T-cell (primary cell): ENCODE data around the gene PRX. TPM values are rescaled to one million over a fixed set of nuclear protein-coding genes. Genes with fewer than 3 reads are reported as not detected.
"Not testable (repeated sequence)": the region's sequence is repeated elsewhere in the genome, so short reads cannot be mapped to it uniquely, and the experiment has no call there.

Source experiments
- ATAC-seq, 4 experiments: fragments of 200-7000 bp in 3 of 4; fragments of 150-1000 bp in 1 of 4; cut with Tn5 transposase; replicated peaks in 1 of 4; 1 replicate in 3 of 4; 2 replicates in 1 of 4; pipeline ENCODE4 v1.10.0; 2021; ENCODE audit warnings: moderate library complexity in 3 of 4, mild to moderate bottlenecking in 2 of 4, moderate number of reproducible peaks in 1 of 4
- CTCF ChIA-PET, 2 donors: fragments of 300-600 bp; sonication (Branson Sonifier 250); formaldehyde crosslinking; loops; one replicate each; lab custom pipeline; 2022; ENCODE audit warnings: antibody characterized with exemption in 2 of 2; lab: Charles Lee
- POLR2A ChIA-PET, 2 donors: fragments of 300-600 bp; sonication (Branson Sonifier 250); formaldehyde crosslinking; loops; one replicate each; lab custom pipeline; 2022; ENCODE audit warnings: antibody characterized with exemption in 2 of 2; lab: Charles Lee
- DNase-seq, 35 experiments: peaks; one replicate each; pipeline versions ENCODE4 v3.0.0 to v3.0.0-alpha.2; 2013 to 2023
- H3K27ac ChIP-seq: one replicate; pipeline ENCODE4 v1.5.1; 2013; ENCODE audit warnings: low read length
- H3K27me3 ChIP-seq, 2 experiments: replicated peaks in 1 of 2; 1 replicate in 1 of 2; 2 replicates in 1 of 2; pipeline versions ENCODE4 v1.6.1 to v1.7.0; 2013; ENCODE audit warnings: low read length in 1 of 2, mixed read lengths in 1 of 2; ENCODE audit not compliant: control insufficient read depth in 2 of 2, insufficient read depth in 2 of 2; ENCODE audit errors: extremely low read depth in 1 of 2
- H3K36me3 ChIP-seq, 2 donors: 1 replicate in 1 of 2; 2 replicates in 1 of 2; pipeline versions ENCODE4 v1.6.1 to v1.7.0; 2013; ENCODE audit warnings: low read length in 1 of 2; ENCODE audit not compliant: control insufficient read depth in 2 of 2, insufficient read depth in 1 of 2; ENCODE audit errors: extremely low read depth in 1 of 2
- H3K4me1 ChIP-seq, 2 experiments: 1 replicate in 1 of 2; 2 replicates in 1 of 2; pipeline versions ENCODE4 v1.6.1 to v1.7.0; 2013; ENCODE audit warnings: low read length in 2 of 2, mixed read lengths in 1 of 2; ENCODE audit not compliant: insufficient read depth in 2 of 2, control insufficient read depth in 1 of 2; ENCODE audit errors: extremely low read depth in 1 of 2
- H3K4me3 ChIP-seq, 2 donors: 1 replicate in 1 of 2; 2 replicates in 1 of 2; pipeline versions ENCODE4 v1.5.1 to v1.7.0; 2013; ENCODE audit warnings: mild to moderate bottlenecking in 2 of 2, low read length in 1 of 2, moderate library complexity in 1 of 2; ENCODE audit not compliant: control insufficient read depth in 1 of 2; ENCODE audit errors: extremely low read depth in 1 of 2
- H3K9me3 ChIP-seq: 2 replicates; pipeline ENCODE4 v1.7.0; 2013
- H3K27ac Mint-ChIP-seq, 2 donors: one replicate each; pipeline ENCODE4 v1.8.0; 2020 to 2021; ENCODE audit warnings: mild to moderate bottlenecking in 2 of 2, mixed read lengths in 2 of 2
- H3K27me3 Mint-ChIP-seq, 2 donors: one replicate each; pipeline ENCODE4 v1.8.0; 2021 to 2022; ENCODE audit warnings: mixed read lengths in 2 of 2
- H3K36me3 Mint-ChIP-seq: one replicate; pipeline ENCODE4 v1.8.0; 2021; ENCODE audit warnings: mixed read lengths
- H3K4me1 Mint-ChIP-seq, 3 donors: one replicate each; pipeline ENCODE4 v1.8.0; 2020 to 2022; ENCODE audit warnings: mixed read lengths in 3 of 3, mild to moderate bottlenecking in 1 of 3
- H3K4me3 Mint-ChIP-seq, 3 donors: one replicate each; pipeline ENCODE4 v1.8.0; 2020 to 2022; ENCODE audit warnings: mild to moderate bottlenecking in 3 of 3, mixed read lengths in 3 of 3, moderate library complexity in 3 of 3
- H3K9me3 Mint-ChIP-seq, 3 donors: one replicate each; pipeline ENCODE4 v1.8.0; 2020 to 2022; ENCODE audit warnings: mixed read lengths in 3 of 3
- WGBS: methylation state at CpG from one replicate; pipeline ENCODE4 v1.1.5; 2013; ENCODE audit warnings: missing lambda C conversion rate; ENCODE audit not compliant: insufficient coverage; 5-methylcytosine and 5-hydroxymethylcytosine counted together
- total RNA-seq, 35 experiments: library from RNA in 6 of 35; stranded (reverse) in 6 of 35; fragments of 120-200 nt in 1 of 35; gene quantifications; one replicate each; pipeline versions ENCODE4 v1.2.1 to v1.2.4 and lab custom pipeline; 2013 to 2026

Gene PRX
- total RNA-seq, 5 donors from 2014 or later (not counting 1 experiment from before 2014, with no cell fraction given): 2.0 to 4.4 (median 2.8) TPM

DNA sequence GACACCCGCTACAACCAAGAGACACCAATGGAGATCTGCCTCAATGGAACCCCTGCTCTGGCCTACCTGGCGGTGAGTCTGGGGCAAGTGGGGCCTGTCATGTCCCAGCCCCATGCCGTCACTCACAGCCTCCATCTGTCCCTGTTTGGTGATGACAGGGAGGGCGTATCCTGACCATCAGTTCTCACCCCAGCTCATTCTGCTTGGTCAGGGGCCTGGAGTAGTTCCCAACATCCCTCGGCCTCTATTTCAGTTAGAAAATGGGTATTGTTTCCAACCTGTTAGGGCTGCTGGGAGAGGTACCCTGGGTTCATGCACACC is 41.4 kb downstream of the PRX start:
- ChIA-PET POLR2A (no interaction called here), CTCF (interaction anchor here in 1 of 2 donors (0.5 kb wide), 1 partner anchor 1307 kb away, joined by 7 read pairs; no protein-coding TSS in a partner anchor)
- Histone ChIP-seq H3K4me1 (peaks cover 0 to 8% of the 10 kb centered on the region in 2 experiments), H3K4me3 (no peak overlapping the region), H3K36me3 (peaks cover 20 to 48% of the 10 kb centered on the region in 2 donors), H3K9me3 (no peaks in the 10 kb centered on the region), H3K27me3 (no peaks in the 10 kb centered on the region), H3K27ac (no peak overlapping the region)
- Mint-ChIP-seq H3K9me3 (no peaks in the 10 kb centered on the region), H3K36me3 (peaks cover 41% of the 10 kb centered on the region), H3K27me3 (no peaks in the 10 kb centered on the region), H3K27ac (no peak overlapping the region), H3K4me3 (no peak overlapping the region), H3K4me1 (peaks cover 5 to 10% (median 9%) of the 10 kb centered on the region in 3 donors)
- no peak for DNase-seq
- WGBS: 100% methylated on average over 3 of the region's 5 CpGs
- ATAC-seq: no peak

DNA sequence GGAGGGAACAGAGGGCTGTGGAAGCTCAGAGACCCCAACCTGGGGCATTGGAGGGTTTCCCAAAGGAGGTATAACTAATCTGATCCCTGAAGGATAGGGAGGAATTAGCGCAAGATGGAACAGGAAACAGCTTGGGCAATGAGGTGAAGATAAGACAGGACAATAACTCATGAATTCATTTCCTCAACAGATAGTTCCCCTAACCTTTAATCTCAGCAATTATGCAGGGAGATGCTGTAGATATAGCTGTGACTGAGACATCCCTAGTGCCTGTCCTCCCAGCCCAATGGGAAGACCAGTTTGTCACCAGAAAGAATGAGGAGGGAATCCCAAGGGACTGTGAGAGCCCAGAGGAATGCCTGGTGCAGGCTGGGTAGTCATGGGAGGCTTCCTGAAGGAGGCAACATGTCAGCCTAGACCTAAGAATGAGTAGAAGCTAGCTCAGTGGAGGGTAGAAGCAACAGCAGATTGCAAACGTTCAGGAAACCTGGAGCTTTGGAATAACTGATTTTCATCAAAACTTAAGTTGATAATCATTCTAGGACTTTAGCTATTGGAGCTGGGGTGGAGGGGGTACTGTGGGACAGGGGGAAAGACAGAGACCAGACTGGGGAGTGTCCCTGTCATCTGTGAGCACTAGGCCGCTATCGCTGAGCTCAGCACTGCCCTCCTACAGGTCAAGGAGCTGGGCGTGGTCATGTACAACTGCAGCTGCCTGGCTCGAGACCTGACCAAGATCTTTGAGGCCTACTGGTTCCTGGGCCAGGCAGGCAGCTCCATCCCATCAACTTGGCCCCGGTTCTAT is 42.0 kb downstream of the PRX start:
- Histone ChIP-seq H3K27ac (no peak overlapping the region), H3K4me3 (no peak overlapping the region), H3K9me3 (no peaks in the 10 kb centered on the region), H3K36me3 (peaks cover 16 to 53% of the 10 kb centered on the region in 2 donors), H3K4me1 (peaks cover 0 to 8% of the 10 kb centered on the region in 2 experiments), H3K27me3 (no peaks in the 10 kb centered on the region)
- POLR2A ChIA-PET: no interaction called here
- Mint-ChIP-seq H3K9me3 (no peaks in the 10 kb centered on the region), H3K4me1 (peaks cover 5 to 10% (median 9%) of the 10 kb centered on the region in 3 donors), H3K36me3 (peaks cover 42% of the 10 kb centered on the region), H3K4me3 (no peak overlapping the region), H3K27ac (no peak overlapping the region), H3K27me3 (no peaks in the 10 kb centered on the region)
- ATAC-seq (no peak), DNase-seq (no peak)
- WGBS: 94% methylated on average over 6 of the region's 7 CpGs
- CTCF ChIA-PET: interaction anchor here in 1 of 2 donors (0.5 kb wide), 1 partner anchor 1307 kb away, joined by 7 read pairs; no protein-coding TSS in a partner anchor

DNA sequence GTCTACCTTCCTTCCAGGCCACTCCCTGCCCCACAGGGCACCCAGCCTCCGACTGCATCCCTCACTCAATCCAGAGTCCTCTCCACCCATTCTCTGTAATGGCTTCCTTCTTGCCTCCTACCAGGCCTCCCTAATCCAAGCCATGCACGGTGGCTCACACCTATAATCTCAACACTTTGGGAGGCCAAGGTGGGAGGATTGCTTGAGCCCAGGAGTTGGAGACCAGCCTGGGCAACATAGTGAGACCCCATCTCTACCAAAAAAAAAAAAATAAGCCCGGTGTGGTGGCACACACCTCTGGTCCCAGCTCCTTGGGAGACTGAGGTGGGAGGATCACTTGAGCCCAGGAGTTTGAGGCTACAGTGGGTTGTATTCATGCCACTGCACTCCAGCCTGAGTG is 42.9 kb downstream of the PRX start:
- CTCF ChIA-PET, H3K27ac ChIP-seq, H3K9me3 Mint-ChIP-seq, DNase-seq, H3K4me1 ChIP-seq, H3K4me3 ChIP-seq, ATAC-seq, H3K27ac Mint-ChIP-seq, H3K27me3 ChIP-seq, H3K4me3 Mint-ChIP-seq, POLR2A ChIA-PET, H3K27me3 Mint-ChIP-seq, H3K9me3 ChIP-seq: not testable (repeated sequence)
- 71% methylated on average over 1 of the region's 3 CpGs for WGBS
- H3K36me3 Mint-ChIP-seq: peaks cover 39% of the 10 kb centered on the region
- peaks cover 8 to 14% (median 12%) of the 10 kb centered on the region in 3 donors for H3K4me1 Mint-ChIP-seq
- peaks cover 16 to 51% of the 10 kb centered on the region in 2 donors for H3K36me3 ChIP-seq

DNA sequence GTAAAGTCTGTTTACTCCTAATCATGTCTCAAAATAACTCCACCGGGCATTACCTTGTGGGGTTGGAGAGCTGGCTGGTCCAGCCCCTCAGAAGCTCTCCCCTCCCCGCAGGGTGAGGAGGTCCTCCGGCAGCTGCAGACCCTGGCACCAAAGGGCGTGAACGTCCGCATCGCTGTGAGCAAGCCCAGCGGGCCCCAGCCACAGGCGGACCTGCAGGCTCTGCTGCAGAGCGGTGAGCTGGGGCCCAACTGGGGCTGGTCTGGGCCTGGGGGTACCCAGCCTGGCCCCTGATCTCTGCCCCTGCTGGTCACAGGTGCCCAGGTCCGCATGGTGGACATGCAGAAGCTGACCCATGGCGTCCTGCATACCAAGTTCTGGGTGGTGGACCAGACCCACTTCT is 43.4 kb downstream of the PRX start:
- no peak for DNase-seq

GRCh38 chr19:40367577-40368434 is 45.4 kb downstream of the PRX start:
- no peak overlapping the region for H3K27ac Mint-ChIP-seq
- H3K4me1 Mint-ChIP-seq: peaks cover 13 to 17% (median 15%) of the 10 kb centered on the region in 3 donors
- ATAC-seq: no peak
- ChIA-PET CTCF (interaction anchor here in 1 of 2 donors (0.6 kb wide), 1 partner anchor 22 kb away, joined by 4 read pairs; no protein-coding TSS in a partner anchor), POLR2A (no interaction called here)
- H3K36me3 ChIP-seq: peaks cover 10 to 42% of the 10 kb centered on the region in 2 donors
- H3K36me3 Mint-ChIP-seq: peaks cover 29% of the 10 kb centered on the region
- no peaks in the 10 kb centered on the region for H3K27me3 ChIP-seq
- H3K4me3 Mint-ChIP-seq: no peak overlapping the region
- H3K27ac ChIP-seq: no peak overlapping the region
- WGBS: 95% methylated on average over 8 of the region's 16 CpGs
- no peaks in the 10 kb centered on the region for H3K9me3 Mint-ChIP-seq
- DNase-seq: no peak
- H3K9me3 ChIP-seq: no peaks in the 10 kb centered on the region
- H3K4me1 ChIP-seq: peaks cover 6 to 7% of the 10 kb centered on the region in 2 experiments
- no peak overlapping the region for H3K4me3 ChIP-seq
- H3K27me3 Mint-ChIP-seq: no peaks in the 10 kb centered on the region

More for the DNA sequence above, 43.4 kb downstream of the PRX start:
- Histone ChIP-seq H3K27me3 (no peaks in the 10 kb centered on the region), H3K4me3 (no peak overlapping the region), H3K36me3 (peaks cover 16 to 51% of the 10 kb centered on the region in 2 donors), H3K27ac (no peak overlapping the region), H3K4me1 (peaks cover 5% of the 10 kb centered on the region in 2 experiments), H3K9me3 (no peaks in the 10 kb centered on the region)
- no peaks in the 10 kb centered on the region for H3K9me3 Mint-ChIP-seq
- no peak overlapping the region for H3K27ac Mint-ChIP-seq
- ChIA-PET POLR2A (no interaction called here), CTCF (no interaction called here)
- H3K4me3 Mint-ChIP-seq: no peak overlapping the region
- peaks cover 38% of the 10 kb centered on the region for H3K36me3 Mint-ChIP-seq
- peaks cover 12 to 15% (median 14%) of the 10 kb centered on the region in 3 donors for H3K4me1 Mint-ChIP-seq
- no peaks in the 10 kb centered on the region for H3K27me3 Mint-ChIP-seq
- ATAC-seq: no peak
- 87% methylated on average over 12 of the region's 12 CpGs for WGBS
